Stimulated activated naive CD8-positive, alpha-beta T cell treated with anti-CD3 and anti-CD28 coated beads, Interleukin-15, Interleukin-2, amounts not matched to agents 100 U/mL and 50 U/mL, for 24 hours (primary cell): ENCODE results near the gene CMBL.

Source experiments
- ATAC-seq: fragments of 150-1000 bp; cut with Tn5 transposase; one replicate; pipeline ENCODE4 v1.10.0; 2021
- DNase-seq: peaks from one replicate; pipeline ENCODE4 v3.0.0; 2021

The CMBL gene

GRCh38 chr5:10310066-10310779 lies 2.5 kb upstream of the CMBL start:
- no peak for DNase-seq
- no peak for ATAC-seq

- ATAC-seq (no peak), DNase-seq (no peak)
Measured at GRCh38 chr5:10308844-10309243, 1.1 kb upstream of the CMBL start.

- no peak for DNase-seq
- ATAC-seq: no peak
Measured at GRCh38 chr5:10306806-10307205, 896 bp downstream of the CMBL start.

GRCh38 chr5:10306114-10306513 lies 1.6 kb downstream of the CMBL start:
- ATAC-seq (no peak), DNase-seq (no peak)

- ATAC-seq (no peak), DNase-seq (no peak)
Measured at GRCh38 chr5:10304932-10305331, 2.8 kb downstream of the CMBL start.

GRCh38 chr5:10303699-10304170 lies 4.0 kb downstream of the CMBL start:
- ATAC-seq: no peak
- DNase-seq: no peak

- ATAC-seq: no peak
Measured at GRCh38 chr5:10303201-10303600, 4.5 kb downstream of the CMBL start.

GRCh38 chr5:10301842-10302610 lies 5.7 kb downstream of the CMBL start:
- ATAC-seq (no peak), DNase-seq (no peak)

More at GRCh38 chr5:10303201-10303600, 4.5 kb downstream of the CMBL start:
- DNase-seq: no peak

- no peak for ATAC-seq
- DNase-seq: no peak
Measured at GRCh38 chr5:10301266-10301665, 6.4 kb downstream of the CMBL start.

- DNase-seq: no peak
- ATAC-seq: no peak
Measured at GRCh38 chr5:10300246-10300645, 7.5 kb downstream of the CMBL start.

GRCh38 chr5:10297646-10298204 lies 10.0 kb downstream of the CMBL start:
- DNase-seq (no peak), ATAC-seq (no peak)

GRCh38 chr5:10295619-10296326 lies 11.9 kb downstream of the CMBL start:
- no peak for DNase-seq
- no peak for ATAC-seq

- DNase-seq (no peak), ATAC-seq (no peak)
Measured at GRCh38 chr5:10293907-10294662, 13.6 kb downstream of the CMBL start.

GRCh38 chr5:10291692-10292339 lies 15.9 kb downstream of the CMBL start:
- ATAC-seq (no peak), DNase-seq (no peak)

- DNase-seq (no peak), ATAC-seq (no peak)
Measured at GRCh38 chr5:10290438-10290837, 17.3 kb downstream of the CMBL start.

GRCh38 chr5:10289991-10290390 lies 17.7 kb downstream of the CMBL start:
- ATAC-seq (no peak), DNase-seq (no peak)

- DNase-seq (no peak), ATAC-seq (no peak)
Measured at GRCh38 chr5:10289353-10289752, 18.3 kb downstream of the CMBL start.

- ATAC-seq (no peak), DNase-seq (peak; percentile 46)
Measured at GRCh38 chr5:10288592-10289219, 19.0 kb downstream of the CMBL start.

GRCh38 chr5:10286862-10287227 lies 20.9 kb downstream of the CMBL start:
- no peak for DNase-seq
- no peak for ATAC-seq

- ATAC-seq (no peak), DNase-seq (no peak)
Measured at GRCh38 chr5:10286162-10286861, 21.4 kb downstream of the CMBL start.
